ENCODE measurements around the gene SELENOP. TPM values are rescaled to one million over a fixed set of nuclear protein-coding genes. Genes with fewer than 3 reads are reported as not detected.

Gene SELENOP
- polyA plus RNA-seq, 1 donor from 2014 or later = 5.0 TPM

DNA sequence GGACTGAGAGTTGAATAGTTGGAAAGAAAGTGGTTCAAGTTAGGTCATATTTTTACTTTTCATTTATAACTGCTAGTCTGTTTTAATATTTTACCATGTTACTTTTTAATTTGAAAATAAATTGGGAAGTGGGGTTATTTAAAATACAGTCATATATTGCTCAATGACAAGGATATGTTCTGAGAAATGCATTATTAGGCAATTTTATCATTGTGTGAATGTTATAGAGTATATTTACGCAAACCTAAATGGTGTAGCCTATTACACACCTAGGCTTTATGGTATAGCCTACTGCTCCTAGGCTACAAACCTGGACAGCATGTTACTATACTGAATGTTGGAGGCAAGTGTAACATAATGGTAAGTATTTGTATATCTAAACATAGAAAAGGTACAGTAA lies 49.9 kb downstream of the SELENOP start:
- H3K9me2 ChIP-seq (ENCODE audit: insufficient read depth, low read length) = no peaks in the 10 kb centered on the region
- no peaks in the 10 kb centered on the region for H3K36me3 ChIP-seq (ENCODE audit: insufficient read depth, low read length)
- H3K9me3 ChIP-seq (ENCODE audit: low read length) = no peaks in the 10 kb centered on the region
- H3F3A ChIP-seq (ENCODE audit: insufficient read depth, low read length, poor library complexity, severe bottlenecking) = no peaks in the 10 kb centered on the region
- no peaks in the 10 kb centered on the region for H3K27me3 ChIP-seq (ENCODE audit: insufficient read depth, low read depth, low read length)
- H3K4me2 ChIP-seq (ENCODE audit: low read length) = no peak overlapping the region
- no peak overlapping the region for H3K4me3 ChIP-seq (ENCODE audit: low read length)
- no peak overlapping the region for H3K9ac ChIP-seq (ENCODE audit: low read length)
- no peaks in the 10 kb centered on the region for H4K20me1 ChIP-seq (ENCODE audit: insufficient read depth)
- no peak for TF ChIP-seq POLR2AphosphoS5 (IDR thresholded peaks at IDR 0.05)
- TF ChIP-seq RAD21 (conservative IDR thresholded peaks at IDR 0.05) = no peak
- TF ChIP-seq EP300 (conservative IDR thresholded peaks at IDR 0.05; ENCODE audit: poor library complexity, severe bottlenecking) = no peak
- no peak for TF ChIP-seq SMC3 (conservative IDR thresholded peaks at IDR 0.05; ENCODE audit: poor library complexity)
- TF ChIP-seq, protein P1, sequence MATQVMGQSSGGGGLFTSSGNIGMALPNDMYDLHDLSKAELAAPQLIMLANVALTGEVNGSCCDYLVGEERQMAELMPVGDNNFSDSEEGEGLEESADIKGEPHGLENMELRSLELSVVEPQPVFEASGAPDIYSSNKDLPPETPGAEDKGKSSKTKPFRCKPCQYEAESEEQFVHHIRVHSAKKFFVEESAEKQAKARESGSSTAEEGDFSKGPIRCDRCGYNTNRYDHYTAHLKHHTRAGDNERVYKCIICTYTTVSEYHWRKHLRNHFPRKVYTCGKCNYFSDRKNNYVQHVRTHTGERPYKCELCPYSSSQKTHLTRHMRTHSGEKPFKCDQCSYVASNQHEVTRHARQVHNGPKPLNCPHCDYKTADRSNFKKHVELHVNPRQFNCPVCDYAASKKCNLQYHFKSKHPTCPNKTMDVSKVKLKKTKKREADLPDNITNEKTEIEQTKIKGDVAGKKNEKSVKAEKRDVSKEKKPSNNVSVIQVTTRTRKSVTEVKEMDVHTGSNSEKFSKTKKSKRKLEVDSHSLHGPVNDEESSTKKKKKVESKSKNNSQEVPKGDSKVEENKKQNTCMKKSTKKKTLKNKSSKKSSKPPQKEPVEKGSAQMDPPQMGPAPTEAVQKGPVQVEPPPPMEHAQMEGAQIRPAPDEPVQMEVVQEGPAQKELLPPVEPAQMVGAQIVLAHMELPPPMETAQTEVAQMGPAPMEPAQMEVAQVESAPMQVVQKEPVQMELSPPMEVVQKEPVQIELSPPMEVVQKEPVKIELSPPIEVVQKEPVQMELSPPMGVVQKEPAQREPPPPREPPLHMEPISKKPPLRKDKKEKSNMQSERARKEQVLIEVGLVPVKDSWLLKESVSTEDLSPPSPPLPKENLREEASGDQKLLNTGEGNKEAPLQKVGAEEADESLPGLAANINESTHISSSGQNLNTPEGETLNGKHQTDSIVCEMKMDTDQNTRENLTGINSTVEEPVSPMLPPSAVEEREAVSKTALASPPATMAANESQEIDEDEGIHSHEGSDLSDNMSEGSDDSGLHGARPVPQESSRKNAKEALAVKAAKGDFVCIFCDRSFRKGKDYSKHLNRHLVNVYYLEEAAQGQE (IDR thresholded peaks at IDR 0.05; ENCODE audit: borderline replicate concordance) = no peak
- no peak for TF ChIP-seq EZH2 (IDR thresholded peaks at IDR 0.05; ENCODE audit: borderline replicate concordance, insufficient read depth, low read length, poor library complexity, severe bottlenecking)
- TF ChIP-seq, protein P2, sequence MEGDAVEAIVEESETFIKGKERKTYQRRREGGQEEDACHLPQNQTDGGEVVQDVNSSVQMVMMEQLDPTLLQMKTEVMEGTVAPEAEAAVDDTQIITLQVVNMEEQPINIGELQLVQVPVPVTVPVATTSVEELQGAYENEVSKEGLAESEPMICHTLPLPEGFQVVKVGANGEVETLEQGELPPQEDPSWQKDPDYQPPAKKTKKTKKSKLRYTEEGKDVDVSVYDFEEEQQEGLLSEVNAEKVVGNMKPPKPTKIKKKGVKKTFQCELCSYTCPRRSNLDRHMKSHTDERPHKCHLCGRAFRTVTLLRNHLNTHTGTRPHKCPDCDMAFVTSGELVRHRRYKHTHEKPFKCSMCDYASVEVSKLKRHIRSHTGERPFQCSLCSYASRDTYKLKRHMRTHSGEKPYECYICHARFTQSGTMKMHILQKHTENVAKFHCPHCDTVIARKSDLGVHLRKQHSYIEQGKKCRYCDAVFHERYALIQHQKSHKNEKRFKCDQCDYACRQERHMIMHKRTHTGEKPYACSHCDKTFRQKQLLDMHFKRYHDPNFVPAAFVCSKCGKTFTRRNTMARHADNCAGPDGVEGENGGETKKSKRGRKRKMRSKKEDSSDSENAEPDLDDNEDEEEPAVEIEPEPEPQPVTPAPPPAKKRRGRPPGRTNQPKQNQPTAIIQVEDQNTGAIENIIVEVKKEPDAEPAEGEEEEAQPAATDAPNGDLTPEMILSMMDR (IDR thresholded peaks at IDR 0.05; ENCODE audit: poor library complexity, severe bottlenecking) = no peak
- no peak for TF ChIP-seq MXI1 (conservative IDR thresholded peaks at IDR 0.05; ENCODE audit: poor library complexity, severe bottlenecking)
- TF ChIP-seq TAF1 (IDR thresholded peaks at IDR 0.05; ENCODE audit: low read depth) = no peak
- no peak overlapping the region for H2AFZ ChIP-seq (ENCODE audit: low read depth, low read length)
- H3K27ac ChIP-seq (ENCODE audit: low read length) = no peak overlapping the region
- no peaks in the 10 kb centered on the region for H3K79me2 ChIP-seq (replicated peaks; ENCODE audit: insufficient read depth, low read length)

DNA sequence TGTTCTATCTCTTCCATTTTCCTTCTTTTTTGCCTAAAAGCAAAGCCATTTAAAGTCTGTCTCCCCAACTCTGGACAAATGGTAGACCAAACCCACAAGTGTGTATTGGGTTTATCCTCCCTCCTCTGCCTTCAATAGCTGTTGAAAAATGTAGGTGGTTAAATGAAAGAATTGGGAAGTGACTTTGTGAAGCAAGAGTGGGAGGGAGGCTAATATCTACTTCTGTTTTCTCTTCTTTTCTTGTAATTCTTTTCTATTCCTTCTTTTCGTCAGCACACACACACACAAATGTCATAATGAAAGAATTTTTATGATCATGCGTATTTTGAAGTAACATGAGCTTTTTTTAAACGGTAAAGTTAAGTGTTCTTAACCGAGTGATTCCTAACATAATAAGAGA lies 51.3 kb downstream of the SELENOP start:
- no peaks in the 10 kb centered on the region for H3K9me3 ChIP-seq (ENCODE audit: low read length)
- H3K36me3 ChIP-seq (ENCODE audit: insufficient read depth, low read length) = no peaks in the 10 kb centered on the region
- TF ChIP-seq POLR2AphosphoS5 (IDR thresholded peaks at IDR 0.05) (no peak), RAD21 (conservative IDR thresholded peaks at IDR 0.05) (no peak), EZH2 (IDR thresholded peaks at IDR 0.05; ENCODE audit: borderline replicate concordance, insufficient read depth, low read length, poor library complexity, severe bottlenecking) (no peak), TAF1 (IDR thresholded peaks at IDR 0.05; ENCODE audit: low read depth) (no peak), SMC3 (conservative IDR thresholded peaks at IDR 0.05; ENCODE audit: poor library complexity) (no peak), EP300 (conservative IDR thresholded peaks at IDR 0.05; ENCODE audit: poor library complexity, severe bottlenecking) (no peak), MXI1 (conservative IDR thresholded peaks at IDR 0.05; ENCODE audit: poor library complexity, severe bottlenecking) (no peak)
- TF ChIP-seq, protein P2 (IDR thresholded peaks at IDR 0.05; ENCODE audit: poor library complexity, severe bottlenecking) = no peak
- TF ChIP-seq, protein P1 (IDR thresholded peaks at IDR 0.05; ENCODE audit: borderline replicate concordance) = no peak
- H3F3A ChIP-seq (ENCODE audit: insufficient read depth, low read length, poor library complexity, severe bottlenecking) = no peaks in the 10 kb centered on the region
- no peaks in the 10 kb centered on the region for H4K20me1 ChIP-seq (ENCODE audit: insufficient read depth)
- no peak overlapping the region for H3K4me3 ChIP-seq (ENCODE audit: low read length)
- H2AFZ ChIP-seq (ENCODE audit: low read depth, low read length) = no peak overlapping the region
- H3K9me2 ChIP-seq (ENCODE audit: insufficient read depth, low read length) = no peaks in the 10 kb centered on the region
- H3K27me3 ChIP-seq (ENCODE audit: insufficient read depth, low read depth, low read length) = no peaks in the 10 kb centered on the region
- no peak overlapping the region for H3K4me2 ChIP-seq (ENCODE audit: low read length)
- H3K79me2 ChIP-seq (replicated peaks; ENCODE audit: insufficient read depth, low read length) = no peaks in the 10 kb centered on the region
- no peak overlapping the region for H3K9ac ChIP-seq (ENCODE audit: low read length)
- H3K27ac ChIP-seq (ENCODE audit: low read length) = no peak overlapping the region

Measured in neural cell (in vitro differentiated cells).